A549 (cell line): ENCODE data around the gene SHQ1. TPM values are rescaled to one million over a fixed set of nuclear protein-coding genes. Genes with fewer than 3 reads are reported as not detected.
A peak's percentile ranks its signal among the peaks of the same experiment; 100 is the strongest.

Source experiments
- ATAC-seq, 2 experiments: fragments of 200-7000 bp in 1 of 2; fragments of >200 bp in 1 of 2; cut with Nextera tagmentation in 1 of 2; cut with Tn5 transposase in 1 of 2; 3 replicates each; pipeline versions ENCODE4 v1.8.0 to v1.9.1; 2018 to 2020; ENCODE audit warnings: mild to moderate bottlenecking in 1 of 2, moderate library complexity in 1 of 2
- CTCF ChIA-PET: fragments of 300-600 bp; sonication (Branson Sonifier 250); formaldehyde crosslinking; extraction: SDS; loops from one replicate; lab custom pipeline; 2021; ENCODE audit warnings: antibody characterized with exemption, inconsistent platforms; lab: Yijun Ruan, JAX
- POLR2A ChIA-PET: fragments of 350-600 bp; formaldehyde crosslinking; extraction: SDS; loops from one replicate; lab custom pipeline; 2021; ENCODE audit warnings: antibody characterized with exemption, inconsistent platforms; lab: Yijun Ruan, JAX
- DNase-seq, 2 experiments: peaks; one replicate each; pipeline versions ENCODE4 v3.0.0 to v3.0.0-alpha.2; 2011 to 2016; ENCODE audit warnings: low read depth in 1 of 2, low spot score in 1 of 2
- FAIRE-seq: peaks from 2 replicates; lab custom pipeline; 2011; peaks lifted over from hg19 to GRCh38; lab: Jason Lieb, UNC
- H3K27ac ChIP-seq, 2 experiments: fragments of >200 bp; sonication (Bioruptor Twin); formaldehyde crosslinking; 3 replicates each; pipeline ENCODE4 v1.5.1; 2016 to 2017
- H3K4me1 ChIP-seq: fragments of >200 bp; sonication (Bioruptor Twin); formaldehyde crosslinking; 3 replicates; pipeline ENCODE4 v1.6.1; 2016
- H3K4me2 ChIP-seq: fragments of >200 bp; sonication (Bioruptor Twin); formaldehyde crosslinking; 3 replicates; pipeline ENCODE4 v1.6.1; 2016
- H3K4me3 ChIP-seq: fragments of >200 bp; sonication (Bioruptor Twin); formaldehyde crosslinking; 3 replicates; pipeline ENCODE4 v1.5.1; 2016
- H3K9me3 ChIP-seq: fragments of >200 bp; sonication (Bioruptor Twin); formaldehyde crosslinking; 3 replicates; pipeline ENCODE4 v1.6.1; 2016
- BCL3 ChIP-seq: fragments of >200 bp; sonication (Bioruptor Twin); formaldehyde crosslinking; IDR thresholded peaks from 3 replicates; pipeline ENCODE4 v1.6.1; 2016
- CHD2 ChIP-seq: fragments of 150-350 bp; IDR thresholded peaks from 2 replicates; pipeline ENCODE4 v1.6.1; 2014; ENCODE audit warnings: low read length; ENCODE audit not compliant: partially characterized antibody
- EHF ChIP-seq: fragments of 250-450 bp; sonication (Bioruptor Pico); IDR thresholded peaks from 2 replicates; pipeline ENCODE4 v1.5.0; 2020; ENCODE audit warnings: mild to moderate bottlenecking
- ELK1 ChIP-seq: fragments of 150-350 bp; IDR thresholded peaks from 2 replicates; pipeline ENCODE4 v1.6.1; 2014; ENCODE audit warnings: low read depth, mild to moderate bottlenecking, low read length
- HDAC2 ChIP-seq: fragments of 200-600 bp; sonication (generic); IDR thresholded peaks from 2 replicates; pipeline ENCODE4 v1.6.1; 2016
- HES2 ChIP-seq: fragments of >200 bp; sonication (Bioruptor Twin); formaldehyde crosslinking; IDR thresholded peaks from 2 replicates; pipeline ENCODE4 v1.6.1; 2016
- HEYL ChIP-seq: fragments of 250-450 bp; sonication (Bioruptor Pico); IDR thresholded peaks from 2 replicates; pipeline ENCODE4 v1.8.0; 2021; ENCODE audit warnings: mild to moderate bottlenecking, moderate library complexity
- HOXB13 ChIP-seq: fragments of 250-450 bp; sonication (Bioruptor Pico); IDR thresholded peaks from 2 replicates; pipeline ENCODE4 v1.5.0; 2020; ENCODE audit warnings: low read depth, mild to moderate bottlenecking, moderate library complexity
- HOXB5 ChIP-seq: fragments of 250-450 bp; sonication (Bioruptor Pico); IDR thresholded peaks from 2 replicates; pipeline ENCODE4 v1.5.0; 2020; ENCODE audit warnings: mild to moderate bottlenecking, moderate library complexity
- JUNB ChIP-seq: fragments of >200 bp; sonication (Bioruptor Twin); formaldehyde crosslinking; IDR thresholded peaks from 2 replicates; pipeline ENCODE4 v1.6.1; 2016
- KDM5A ChIP-seq: fragments of 200-600 bp; sonication (generic); IDR thresholded peaks from 2 replicates; pipeline ENCODE4 v1.6.1; 2016; ENCODE audit warnings: antibody characterized with exemption, mild to moderate bottlenecking
- MAFK ChIP-seq: fragments of 450-650 bp; IDR thresholded peaks from 2 replicates; pipeline ENCODE4 v1.6.1; 2014; ENCODE audit not compliant: partially characterized antibody
- NPAS2 ChIP-seq: fragments of 250-450 bp; sonication (Bioruptor Pico); IDR thresholded peaks from 2 replicates; pipeline ENCODE4 v1.8.0; 2022; ENCODE audit warnings: mild to moderate bottlenecking, moderate library complexity, borderline replicate concordance
- POLR2A ChIP-seq: IDR thresholded peaks from 2 replicates; pipeline ENCODE4 v1.6.1; 2012; ENCODE audit warnings: mild to moderate bottlenecking, low read length
- RAD21 ChIP-seq, 2 experiments: fragments of >200 bp in 1 of 2; sonication (Bioruptor Twin) in 1 of 2; formaldehyde crosslinking in 1 of 2; IDR thresholded peaks in 1 of 2; conservative IDR thresholded peaks in 1 of 2; 2 replicates in 1 of 2; 3 replicates in 1 of 2; pipeline ENCODE4 v1.6.1; 2012 to 2018; ENCODE audit warnings: inconsistent platforms in 1 of 2
- RCOR1 ChIP-seq: fragments of 150-350 bp; IDR thresholded peaks from 2 replicates; pipeline ENCODE4 v1.6.1; 2014; ENCODE audit warnings: antibody characterized with exemption, low read length, low read depth
- REST ChIP-seq: fragments of 200-600 bp; sonication (generic); IDR thresholded peaks from 2 replicates; pipeline ENCODE4 v1.6.1; 2016; ENCODE audit warnings: antibody characterized with exemption, mild to moderate bottlenecking, moderate library complexity
- RNF2 ChIP-seq: fragments of 200-600 bp; sonication (generic); IDR thresholded peaks from 2 replicates; pipeline ENCODE4 v1.6.1; 2016; ENCODE audit warnings: low read depth, mild to moderate bottlenecking, antibody characterized with exemption, moderate library complexity, borderline replicate concordance
- ZNF302 ChIP-seq: fragments of 250-450 bp; sonication (Bioruptor Pico); IDR thresholded peaks from 2 replicates; pipeline ENCODE4 v1.9.0; 2021; ENCODE audit warnings: inconsistent platforms, mild to moderate bottlenecking, moderate library complexity
- ZSCAN20 ChIP-seq: fragments of 250-450 bp; sonication (Bioruptor Pico); IDR thresholded peaks from 2 replicates; pipeline ENCODE4 v1.8.0; 2022; ENCODE audit warnings: mild to moderate bottlenecking, moderate library complexity
- WGBS: methylation state at CpG from one replicate; pipeline ENCODE4 v1.1.6; 2017; ENCODE audit errors: missing lambda C conversion rate; 5-methylcytosine and 5-hydroxymethylcytosine counted together
- polyA plus RNA-seq, 4 experiments: library from polyadenylated mRNA; depleted of rRNA in 3 of 4; stranded (reverse); fragments of >200 nt; fragmentation: RNase III in 1 of 4; extraction: RNeasy Plus Mini Kit Qiagen cat#74134 plus additional on column Dnase treatment in 1 of 4; gene quantifications; 2 replicates in 3 of 4; 3 replicates in 1 of 4; pipeline ENCODE4 v1.2.3, GENCODE V29; 2011 to 2017
- TF ChIP-seq, protein P1 (sequence below): fragments of 450-650 bp; IDR thresholded peaks from 2 replicates; pipeline ENCODE4 v1.6.1; 2014; ENCODE audit warnings: antibody characterized with exemption

Gene SHQ1
- polyA plus RNA-seq, 2 of the 4 experiments (the other 2 are of a cell fraction) = 18.0 to 22.2 TPM

DNA sequence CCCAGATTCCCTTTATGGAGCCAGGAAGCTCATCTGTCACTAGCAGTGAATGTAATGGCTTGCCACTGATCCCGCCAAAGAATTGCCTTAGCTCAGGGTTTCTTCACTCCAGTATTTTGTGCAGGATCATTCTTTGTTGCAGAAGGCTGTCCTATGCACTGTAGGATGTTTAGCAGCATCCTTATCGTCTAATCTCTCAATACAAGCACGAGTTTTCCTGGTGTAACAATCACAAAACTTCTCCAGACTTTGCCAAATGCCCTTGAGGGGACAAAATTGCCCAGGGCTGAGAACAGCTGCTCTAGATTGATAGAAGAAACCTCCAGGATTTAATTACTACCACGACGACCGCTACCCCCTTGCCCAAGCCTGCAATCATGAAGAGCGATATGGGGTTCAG lies 6.8 kb upstream of the SHQ1 start:
- no peak overlapping the region for H3K4me2 ChIP-seq
- ChIA-PET CTCF (interaction anchor here (0.7 to 8.4 kb wide), 3 partner anchors 19 to 233 kb away, joined by 3 to 117 read pairs (median 4); no protein-coding TSS in a partner anchor), POLR2A (interaction anchor here (1.3 kb wide), 1 partner anchor 142 kb away, joined by 5 read pairs; the partner anchor contains the start of gene PPP4R2)
- no peak overlapping the region for H3K27ac ChIP-seq
- no peak overlapping the region for H3K4me3 ChIP-seq
- DNase-seq = no peak
- no peak for FAIRE-seq
- TF ChIP-seq HES2 (no peak), RNF2 (no peak), CHD2 (no peak), JUNB (no peak), HOXB5 (CRISPR knock-in tag) (no peak), ZSCAN20 (CRISPR knock-in tag) (no peak), NPAS2 (CRISPR knock-in tag) (no peak), REST (no peak), BCL3 (no peak), ELK1 (no peak), RAD21 (conservative IDR thresholded peaks at IDR 0.05 in 1 of 2, IDR thresholded peaks at IDR 0.05 in 1 of 2) (no peak), HEYL (no peak), HDAC2 (no peak), EHF (CRISPR knock-in tag) (no peak), KDM5A (no peak), RCOR1 (no peak), POLR2A (no peak), MAFK (no peak)
- TF ChIP-seq, protein P1, sequence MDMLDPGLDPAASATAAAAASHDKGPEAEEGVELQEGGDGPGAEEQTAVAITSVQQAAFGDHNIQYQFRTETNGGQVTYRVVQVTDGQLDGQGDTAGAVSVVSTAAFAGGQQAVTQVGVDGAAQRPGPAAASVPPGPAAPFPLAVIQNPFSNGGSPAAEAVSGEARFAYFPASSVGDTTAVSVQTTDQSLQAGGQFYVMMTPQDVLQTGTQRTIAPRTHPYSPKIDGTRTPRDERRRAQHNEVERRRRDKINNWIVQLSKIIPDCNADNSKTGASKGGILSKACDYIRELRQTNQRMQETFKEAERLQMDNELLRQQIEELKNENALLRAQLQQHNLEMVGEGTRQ = no peak
- WGBS = 45% methylated on average over 7 of the region's 7 CpGs
- H3K4me1 ChIP-seq = peaks cover 3% of the 10 kb centered on the region; the same call in 1 of the 3 replicates
- ATAC-seq = no peak; a peak in 1 of 6 replicates
- H3K9me3 ChIP-seq = no peaks in the 10 kb centered on the region

DNA sequence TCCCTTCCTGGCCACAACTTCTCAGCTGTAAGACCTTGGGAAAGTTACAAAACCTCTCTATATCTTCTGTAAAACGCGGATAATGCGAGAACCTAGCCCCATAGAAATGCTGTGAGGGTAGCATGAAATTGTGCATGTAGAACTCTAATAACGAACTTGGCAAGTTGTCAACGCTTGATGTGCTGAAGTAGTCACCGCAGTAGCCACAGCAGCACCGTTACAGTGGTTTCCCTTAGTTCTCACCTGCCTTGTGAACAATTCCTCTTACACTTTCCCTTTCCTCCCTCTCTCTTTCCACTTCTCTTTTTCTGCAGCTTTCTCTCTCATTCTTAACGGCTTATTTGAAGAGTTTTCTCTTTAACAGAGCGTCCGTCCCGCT lies 447 bp upstream of the SHQ1 start:
- POLR2A ChIA-PET = no interaction called here
- no peak for FAIRE-seq

More for the DNA sequence above, 447 bp upstream of the SHQ1 start:
- CTCF ChIA-PET = interaction anchor here (0.6 to 8.4 kb wide), 6 partner anchors 27 to 973 kb away, joined by 3 to 117 read pairs (median 4); partner anchors contain the start of gene GXYLT2
- Histone ChIP-seq H3K27ac (no peak overlapping the region), H3K4me1 (peaks cover 31% of the 10 kb centered on the region), H3K9me3 (no peaks in the 10 kb centered on the region), H3K4me2 (peak overlapping the region; percentile 99), H3K4me3 (peak overlapping the region; percentile 80)
- ATAC-seq = peak; percentile 17 to 34
- WGBS = 2% methylated on average over 11 of the region's 11 CpGs
- TF ChIP-seq HOXB13 = no peak
- no peak for TF ChIP-seq KDM5A
- TF ChIP-seq ZNF302 (CRISPR knock-in tag) = no peak
- no peak for TF ChIP-seq POLR2A
- DNase-seq = no peak
